Measurements from ENCODE around the gene GOLT1B.

DNA sequence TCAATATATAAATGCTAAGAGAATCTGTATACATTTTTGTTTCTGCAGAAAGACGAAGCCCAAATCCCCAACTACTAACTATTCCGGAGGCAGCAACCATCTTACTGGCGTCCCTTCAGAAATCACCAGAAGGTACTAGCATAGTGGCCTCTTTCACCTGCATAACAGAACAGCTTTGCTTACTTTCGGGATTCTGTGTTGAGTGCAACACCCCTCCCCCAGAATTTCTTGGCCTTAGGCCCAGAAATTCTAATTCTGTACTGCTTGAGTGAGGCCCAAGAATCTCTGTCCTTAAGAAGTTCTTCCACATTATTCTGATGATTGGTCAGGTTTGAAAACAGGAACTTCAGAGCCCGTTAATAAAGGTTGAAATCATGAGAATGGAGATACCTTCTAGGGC is 27.4 kb downstream of the GOLT1B start:
- TF ChIP-seq, protein P1, sequence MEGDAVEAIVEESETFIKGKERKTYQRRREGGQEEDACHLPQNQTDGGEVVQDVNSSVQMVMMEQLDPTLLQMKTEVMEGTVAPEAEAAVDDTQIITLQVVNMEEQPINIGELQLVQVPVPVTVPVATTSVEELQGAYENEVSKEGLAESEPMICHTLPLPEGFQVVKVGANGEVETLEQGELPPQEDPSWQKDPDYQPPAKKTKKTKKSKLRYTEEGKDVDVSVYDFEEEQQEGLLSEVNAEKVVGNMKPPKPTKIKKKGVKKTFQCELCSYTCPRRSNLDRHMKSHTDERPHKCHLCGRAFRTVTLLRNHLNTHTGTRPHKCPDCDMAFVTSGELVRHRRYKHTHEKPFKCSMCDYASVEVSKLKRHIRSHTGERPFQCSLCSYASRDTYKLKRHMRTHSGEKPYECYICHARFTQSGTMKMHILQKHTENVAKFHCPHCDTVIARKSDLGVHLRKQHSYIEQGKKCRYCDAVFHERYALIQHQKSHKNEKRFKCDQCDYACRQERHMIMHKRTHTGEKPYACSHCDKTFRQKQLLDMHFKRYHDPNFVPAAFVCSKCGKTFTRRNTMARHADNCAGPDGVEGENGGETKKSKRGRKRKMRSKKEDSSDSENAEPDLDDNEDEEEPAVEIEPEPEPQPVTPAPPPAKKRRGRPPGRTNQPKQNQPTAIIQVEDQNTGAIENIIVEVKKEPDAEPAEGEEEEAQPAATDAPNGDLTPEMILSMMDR (IDR thresholded peaks at IDR 0.05; ENCODE audit: insufficient read depth, low read depth, low read length), result no peak
- TF ChIP-seq EZH2 (IDR thresholded peaks at IDR 0.05; ENCODE audit: insufficient read depth, low read length), result no peak

Data from astrocyte (in vitro differentiated cells and primary cell).